GM12874 (cell line): ENCODE measurements around the gene MLLT10.

ENCODE experiments used
- TF ChIP-seq, protein P1 (sequence below): IDR thresholded peaks from 2 replicates; pipeline ENCODE4 v1.5.1; 2011; ENCODE audit warnings: low read depth, mild to moderate bottlenecking, control low read depth, low read length, moderate library complexity; ENCODE audit not compliant: insufficient read depth

The MLLT10 gene

GRCh38 chr10:21649454-21649872, 115.4 kb downstream of the MLLT10 start:
- TF ChIP-seq, protein P1, sequence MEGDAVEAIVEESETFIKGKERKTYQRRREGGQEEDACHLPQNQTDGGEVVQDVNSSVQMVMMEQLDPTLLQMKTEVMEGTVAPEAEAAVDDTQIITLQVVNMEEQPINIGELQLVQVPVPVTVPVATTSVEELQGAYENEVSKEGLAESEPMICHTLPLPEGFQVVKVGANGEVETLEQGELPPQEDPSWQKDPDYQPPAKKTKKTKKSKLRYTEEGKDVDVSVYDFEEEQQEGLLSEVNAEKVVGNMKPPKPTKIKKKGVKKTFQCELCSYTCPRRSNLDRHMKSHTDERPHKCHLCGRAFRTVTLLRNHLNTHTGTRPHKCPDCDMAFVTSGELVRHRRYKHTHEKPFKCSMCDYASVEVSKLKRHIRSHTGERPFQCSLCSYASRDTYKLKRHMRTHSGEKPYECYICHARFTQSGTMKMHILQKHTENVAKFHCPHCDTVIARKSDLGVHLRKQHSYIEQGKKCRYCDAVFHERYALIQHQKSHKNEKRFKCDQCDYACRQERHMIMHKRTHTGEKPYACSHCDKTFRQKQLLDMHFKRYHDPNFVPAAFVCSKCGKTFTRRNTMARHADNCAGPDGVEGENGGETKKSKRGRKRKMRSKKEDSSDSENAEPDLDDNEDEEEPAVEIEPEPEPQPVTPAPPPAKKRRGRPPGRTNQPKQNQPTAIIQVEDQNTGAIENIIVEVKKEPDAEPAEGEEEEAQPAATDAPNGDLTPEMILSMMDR = no peak

DNA sequence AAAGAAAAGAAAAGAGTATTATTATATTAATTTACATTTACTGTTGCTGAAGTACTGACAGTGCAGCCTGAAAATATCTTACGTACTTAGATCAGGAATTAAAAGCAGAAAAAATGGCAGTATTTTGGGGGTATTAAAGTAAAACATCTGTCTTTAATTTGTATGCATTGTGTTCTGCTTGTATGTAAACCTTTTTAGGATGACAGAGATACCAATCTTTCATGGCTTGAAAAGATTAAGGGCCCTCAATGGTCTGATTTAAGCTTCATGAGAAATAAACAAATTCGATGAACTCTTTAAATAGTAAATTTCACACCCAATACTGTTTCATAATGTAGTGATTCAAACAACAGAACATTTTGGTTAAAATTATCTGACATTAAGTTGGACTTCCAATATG, 116.3 kb downstream of the MLLT10 start:
- TF ChIP-seq, protein P1 = no peak

DNA sequence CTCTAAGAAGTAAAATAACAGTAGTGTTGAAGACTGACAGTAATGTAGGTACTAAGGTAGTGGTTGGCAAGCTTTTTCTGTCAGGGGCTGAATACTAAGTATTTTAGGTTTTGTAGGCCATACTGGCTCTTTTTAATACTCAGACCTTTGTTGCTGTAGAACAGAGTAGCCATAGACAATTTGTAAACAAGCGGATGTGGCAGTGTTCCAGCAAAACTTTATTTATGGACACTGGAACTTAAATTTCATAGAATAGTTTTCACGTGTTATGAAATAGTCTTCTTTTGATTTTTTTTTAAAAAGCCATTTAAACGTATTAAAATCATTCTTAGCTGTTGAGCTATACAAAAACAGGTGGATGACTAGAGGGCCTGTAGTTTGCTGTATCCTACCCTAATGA, 121.2 kb downstream of the MLLT10 start:
- TF ChIP-seq, protein P1 = no peak

DNA sequence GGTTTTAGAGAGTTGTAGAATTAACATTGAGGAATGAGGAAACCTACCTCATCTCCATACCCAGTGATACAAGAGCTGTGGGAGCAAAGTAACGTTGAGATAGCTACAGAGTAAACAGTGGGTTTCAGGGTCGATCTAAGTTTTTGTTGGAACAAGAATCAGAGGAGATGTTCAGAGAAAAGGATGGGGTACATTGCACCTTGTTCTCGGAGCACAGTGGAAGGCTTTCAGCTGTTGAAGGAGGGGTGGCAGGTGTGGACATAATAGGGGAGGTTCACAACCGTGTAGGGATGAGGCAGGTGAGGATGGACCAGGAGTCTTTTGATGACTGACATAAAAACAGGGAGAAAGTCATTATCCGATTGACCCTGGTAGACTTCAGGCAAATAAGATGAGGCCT, 121.7 kb downstream of the MLLT10 start:
- TF ChIP-seq, protein P1 = no peak

- TF ChIP-seq, protein P1 = no peak
Observed at GRCh38 chr10:21661087-21661486, 127.1 kb downstream of the MLLT10 start.

- TF ChIP-seq, protein P1 = no peak
Observed at GRCh38 chr10:21661935-21662334, 127.9 kb downstream of the MLLT10 start.

DNA sequence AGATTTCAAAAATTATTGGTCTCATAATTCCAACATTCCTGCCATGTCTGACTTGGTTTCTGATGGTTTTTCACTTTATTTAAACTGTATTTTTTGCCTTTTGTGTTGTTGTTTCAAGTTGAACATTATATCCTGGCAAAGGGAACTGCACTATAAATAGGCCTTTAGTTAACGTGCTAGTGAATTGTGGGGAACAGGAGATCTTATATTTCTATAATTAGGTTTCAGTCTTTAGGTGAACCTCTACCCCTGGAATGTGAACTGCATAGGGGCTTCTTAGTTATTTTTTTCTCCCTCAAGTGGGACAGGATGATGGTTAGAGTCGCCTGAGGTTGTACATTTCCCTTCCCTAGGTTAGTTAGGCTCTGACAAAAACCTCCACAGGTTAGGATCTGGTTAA, 128.6 kb downstream of the MLLT10 start:
- TF ChIP-seq, protein P1 = no peak

DNA sequence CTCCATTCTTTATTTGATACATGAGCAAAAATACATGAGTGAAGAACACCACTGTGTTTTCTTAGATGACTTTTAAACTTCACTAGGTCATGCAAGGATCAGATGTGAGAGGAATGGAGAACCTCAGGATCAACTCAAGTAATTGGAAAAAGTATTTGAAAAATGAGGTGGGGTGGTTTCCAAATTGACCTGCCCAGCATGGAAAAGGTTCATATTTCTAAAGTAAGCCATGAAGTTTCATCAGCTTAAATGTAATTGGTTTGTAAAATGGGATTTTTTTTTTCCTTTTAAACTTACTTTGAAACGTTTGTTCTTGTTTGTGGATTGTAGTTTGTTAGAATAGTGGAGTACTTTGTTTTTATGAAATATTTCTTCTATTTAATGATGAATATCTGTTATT, 134.8 kb downstream of the MLLT10 start:
- TF ChIP-seq, protein P1 = no peak
